B cell (primary cell): ENCODE measurements around the gene SLC15A2.

Experiments
- CTCF ChIP-seq: fragments of 200-600 bp; IDR thresholded peaks from one replicate; pipeline ENCODE4 v1.8.0; 2022; ENCODE audit warnings: antibody characterized with exemption, mild to moderate bottlenecking
- EZH2 ChIP-seq: IDR thresholded peaks from 2 replicates; pipeline ENCODE4 v1.6.1; 2012; ENCODE audit warnings: borderline replicate concordance, low read depth, mild to moderate bottlenecking, moderate library complexity, low read length; ENCODE audit not compliant: insufficient read depth, poor library complexity, severe bottlenecking

GRCh38 chr3:121951291-121951919 is 57.2 kb downstream of the SLC15A2 start:
- TF ChIP-seq CTCF (no peak), EZH2 (no peak)
